HG03558 (cell line): Measurements from ENCODE around the gene KMT2E.

Experiments used
- ATAC-seq: cut with Tn5 transposase; IDR thresholded peaks from one replicate; pipeline ENCODE4 v1.9.1; 2021; ENCODE audit warnings: moderate number of reproducible peaks; ENCODE audit not compliant: unreplicated experiment; ENCODE audit errors: extremely low read depth

KMT2E gene

DNA sequence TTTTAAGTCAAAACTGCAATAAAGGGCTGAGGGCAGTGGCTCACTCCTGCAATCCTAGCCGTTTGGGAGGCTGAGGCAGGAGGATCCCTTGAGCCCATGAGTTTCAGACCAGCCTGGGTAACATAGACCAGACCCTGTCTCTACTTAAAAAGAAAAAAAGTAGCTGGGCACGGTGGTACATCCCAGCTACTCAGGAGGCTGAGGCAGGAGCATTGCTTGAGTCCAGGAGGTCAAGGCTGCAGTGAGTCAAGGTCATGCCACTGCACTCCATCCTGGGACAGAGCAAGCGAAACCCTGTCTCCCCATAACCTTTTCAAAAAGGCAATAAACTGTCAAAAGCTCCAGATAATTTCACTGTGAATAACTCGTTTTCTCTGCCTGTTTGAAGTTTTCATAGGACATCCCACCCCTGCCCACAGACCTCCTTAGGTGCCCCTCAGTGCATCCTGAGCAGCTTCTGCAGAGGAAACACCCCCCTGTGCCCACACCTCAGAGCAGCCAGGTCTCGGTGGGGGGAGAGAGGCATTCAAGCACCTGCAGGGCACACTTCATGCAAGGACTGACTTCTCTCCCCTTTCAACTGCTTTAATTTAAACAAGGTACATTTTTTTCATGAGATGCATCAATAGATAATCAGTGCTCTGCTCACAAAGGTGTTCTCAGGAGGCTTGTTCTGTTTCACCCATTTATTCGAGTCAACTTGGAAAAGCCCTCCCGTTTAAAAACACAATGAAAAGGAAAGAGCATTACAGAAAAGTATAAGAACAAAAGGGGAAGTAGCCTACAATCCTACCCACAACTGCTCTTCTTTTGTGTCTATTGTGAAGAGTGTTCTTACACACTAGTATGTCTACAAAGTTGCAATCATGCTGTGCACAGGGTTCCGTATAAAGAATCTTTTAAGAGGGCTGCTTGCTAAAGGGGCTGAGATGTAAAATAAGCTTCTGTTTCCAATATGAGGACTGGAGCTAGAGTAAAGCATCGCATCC is 104.9 kb downstream of the KMT2E start:
- no peak for ATAC-seq

DNA sequence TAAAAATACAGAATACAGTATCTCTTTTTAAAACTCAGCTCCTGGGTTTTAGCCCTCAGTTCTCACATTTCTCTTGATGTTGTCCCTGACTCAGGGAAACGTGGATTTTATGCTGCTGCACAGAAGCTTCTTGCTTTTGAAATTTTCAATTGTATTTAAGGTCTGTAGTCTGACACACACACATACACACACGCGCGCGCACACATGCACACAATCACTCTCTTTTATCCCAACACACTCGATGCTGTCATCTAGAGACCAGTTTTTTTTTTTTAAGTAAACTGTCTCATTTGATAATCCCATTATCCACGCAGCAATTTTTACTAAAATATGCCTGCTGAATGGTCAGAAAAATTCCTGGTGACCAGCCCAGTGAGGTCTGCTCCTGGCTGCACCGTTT is 108.6 kb downstream of the KMT2E start:
- ATAC-seq = no peak

DNA sequence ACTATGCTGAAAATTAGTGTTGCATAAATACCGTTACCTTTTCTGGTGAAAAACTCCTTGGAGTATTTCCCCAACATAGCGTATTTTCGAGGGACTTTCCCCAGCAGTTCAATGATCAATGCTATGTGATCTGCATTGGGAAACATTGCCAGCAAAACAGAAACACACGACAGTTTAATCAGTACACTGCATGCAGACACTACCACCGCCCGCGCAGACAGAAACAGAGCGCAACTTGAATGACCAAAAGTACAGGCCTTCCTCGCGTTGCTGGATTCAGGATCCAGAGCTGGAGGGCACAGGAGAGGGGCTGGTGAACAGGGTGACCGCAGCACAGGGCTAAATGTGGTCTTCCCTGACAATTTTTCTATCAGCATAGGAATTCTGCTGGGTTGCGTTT is 111.7 kb downstream of the KMT2E start:
- no peak for ATAC-seq

DNA sequence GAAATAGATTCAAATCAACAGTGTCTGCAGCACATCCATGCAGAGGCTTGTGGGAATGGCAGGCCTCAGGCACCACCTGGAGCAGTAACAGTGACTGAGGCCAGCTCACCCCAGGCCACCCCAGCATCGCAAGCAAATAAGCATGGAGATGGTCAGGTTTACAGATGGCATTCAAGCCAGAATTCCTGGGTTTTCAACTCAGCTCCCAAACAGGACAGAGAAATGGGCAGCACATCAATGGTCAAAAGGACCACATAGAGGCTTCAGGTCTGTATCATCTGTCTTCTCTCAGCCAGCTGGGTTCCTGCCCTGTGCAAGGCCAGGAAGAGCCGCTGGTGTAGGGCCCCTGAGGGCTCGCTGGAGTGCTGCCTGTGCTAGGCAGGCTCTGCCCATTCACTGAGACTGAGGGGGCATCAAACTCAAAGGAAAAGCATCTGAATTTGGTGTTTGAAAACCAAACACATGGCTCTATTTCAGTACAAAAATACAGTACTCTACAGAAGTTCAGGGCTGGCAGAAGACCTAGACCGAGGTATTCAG is 112.5 kb downstream of the KMT2E start:
- no peak for ATAC-seq

DNA sequence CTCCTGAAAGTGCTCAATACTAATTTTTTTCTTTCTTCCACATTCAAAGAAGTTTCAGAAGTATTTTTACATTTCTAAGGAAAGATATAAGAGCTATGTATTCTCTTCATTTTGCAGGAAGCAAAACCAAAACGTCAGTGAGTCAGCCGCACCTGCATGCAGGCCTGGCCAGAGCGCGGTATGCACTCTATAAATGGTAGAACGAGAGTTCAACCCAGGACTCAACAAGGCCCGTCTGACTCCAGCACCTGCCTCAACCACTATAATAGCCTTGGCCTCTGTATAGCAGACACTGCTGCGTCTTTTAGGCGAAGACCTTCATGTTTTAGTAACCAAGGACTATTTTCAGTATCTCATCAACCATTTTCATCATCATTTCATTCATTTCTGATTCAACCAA is 113.2 kb downstream of the KMT2E start:
- ATAC-seq = no peak

DNA sequence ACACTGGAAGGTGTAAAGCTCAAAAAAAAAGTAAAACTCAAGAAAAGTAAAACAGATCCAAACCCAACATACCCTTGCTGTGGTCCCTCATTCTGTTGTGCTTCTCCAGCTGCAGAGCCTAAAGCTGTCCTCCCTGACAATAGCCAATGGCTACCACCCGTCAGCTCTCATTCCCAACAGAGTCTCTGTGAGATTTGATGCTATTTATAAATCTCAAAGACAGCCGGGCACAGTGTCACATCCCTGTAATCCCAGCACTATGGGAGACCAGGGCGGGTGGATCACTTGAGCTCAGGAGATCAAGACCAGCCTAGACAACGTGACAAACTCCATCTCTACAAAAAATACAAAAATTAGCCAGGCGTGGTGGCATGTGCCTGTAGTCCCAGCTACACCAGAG is 116.0 kb downstream of the KMT2E start:
- ATAC-seq = no peak

DNA sequence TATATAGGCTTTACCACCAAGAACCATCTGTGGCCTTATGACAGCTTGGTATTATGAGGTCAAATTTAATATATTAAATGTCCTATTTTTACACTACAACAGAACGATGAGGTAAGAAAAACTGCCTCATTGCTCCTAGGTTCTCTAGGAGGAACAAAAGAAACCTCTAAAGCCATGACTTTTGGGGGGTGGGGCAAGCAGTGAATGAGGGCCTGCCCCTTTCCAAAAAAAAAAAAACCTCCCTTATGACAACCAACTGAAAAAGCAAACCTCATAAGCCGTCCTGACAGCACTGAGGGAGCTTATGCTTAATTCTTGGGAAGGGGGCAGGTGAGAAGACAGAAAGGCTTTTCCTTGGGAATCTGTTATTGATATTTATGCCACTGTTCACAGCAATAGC is 116.6 kb downstream of the KMT2E start:
- no peak for ATAC-seq

DNA sequence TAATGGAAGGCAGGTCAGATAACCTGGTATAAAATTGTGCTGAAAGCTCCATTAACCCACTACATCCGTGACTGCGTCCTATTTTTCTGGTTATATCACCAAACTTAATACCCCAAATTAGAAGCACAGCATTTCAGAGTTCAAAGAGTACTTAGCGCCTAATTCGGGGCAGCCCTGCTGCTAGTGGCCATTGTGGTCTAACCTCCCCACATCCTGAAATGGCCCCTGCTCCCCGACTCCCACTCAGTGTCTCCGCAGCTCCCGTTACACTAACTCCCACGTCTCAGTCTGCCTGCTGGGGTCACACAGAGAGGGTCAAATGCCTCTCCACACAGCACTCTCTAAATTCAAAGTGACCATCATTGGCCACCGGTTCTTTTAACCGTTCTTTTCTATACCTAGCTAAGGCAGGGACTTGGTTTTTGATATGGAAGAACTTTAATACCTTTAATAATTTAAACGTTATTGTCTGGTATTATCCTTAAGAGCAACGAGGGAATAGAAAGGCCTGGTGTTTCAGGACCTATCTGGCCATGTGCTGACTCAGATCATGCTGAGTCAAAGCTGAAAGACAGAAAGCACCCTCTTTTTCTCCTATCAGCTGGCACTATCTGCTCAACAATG is 117.1 kb downstream of the KMT2E start:
- no peak for ATAC-seq

DNA sequence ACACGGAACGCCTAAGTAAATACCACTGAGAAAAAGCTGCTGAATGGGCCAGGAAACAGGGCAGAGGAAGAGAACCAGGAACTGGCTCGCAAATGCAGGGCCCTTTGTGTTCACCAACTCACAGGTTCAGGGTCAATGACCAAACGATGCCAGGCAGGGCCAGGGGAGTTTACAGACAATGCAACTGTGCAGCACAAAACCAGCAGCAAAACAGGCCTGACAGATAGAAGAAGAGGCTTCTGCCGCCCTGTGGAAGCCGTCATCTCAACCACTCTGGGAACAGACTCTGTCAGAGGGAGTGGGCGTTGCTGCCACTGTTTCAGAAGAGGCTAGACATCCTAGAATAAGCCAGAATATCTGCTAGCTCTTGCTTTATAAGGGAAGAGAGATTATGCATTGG is 117.9 kb downstream of the KMT2E start:
- no peak for ATAC-seq

DNA sequence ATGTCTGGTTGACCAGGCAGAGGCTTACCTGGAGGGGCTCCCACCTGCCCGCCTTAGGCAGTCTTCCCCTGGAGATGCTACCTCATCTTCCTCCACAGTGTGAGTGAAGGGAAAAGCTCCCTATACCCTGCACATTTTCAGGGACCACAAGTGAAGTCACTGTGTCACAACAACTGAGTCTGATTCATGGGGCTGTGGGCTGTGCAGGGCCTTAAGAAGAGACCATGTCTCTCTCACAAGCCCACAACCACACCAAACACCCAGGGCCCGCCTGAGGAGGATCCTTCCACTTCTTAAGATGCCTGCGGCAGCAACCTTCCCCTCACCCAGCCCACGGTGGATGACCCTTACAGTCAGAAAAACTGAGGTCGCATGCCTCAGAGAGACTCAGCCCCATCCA is 118.3 kb downstream of the KMT2E start:
- ATAC-seq = no peak

DNA sequence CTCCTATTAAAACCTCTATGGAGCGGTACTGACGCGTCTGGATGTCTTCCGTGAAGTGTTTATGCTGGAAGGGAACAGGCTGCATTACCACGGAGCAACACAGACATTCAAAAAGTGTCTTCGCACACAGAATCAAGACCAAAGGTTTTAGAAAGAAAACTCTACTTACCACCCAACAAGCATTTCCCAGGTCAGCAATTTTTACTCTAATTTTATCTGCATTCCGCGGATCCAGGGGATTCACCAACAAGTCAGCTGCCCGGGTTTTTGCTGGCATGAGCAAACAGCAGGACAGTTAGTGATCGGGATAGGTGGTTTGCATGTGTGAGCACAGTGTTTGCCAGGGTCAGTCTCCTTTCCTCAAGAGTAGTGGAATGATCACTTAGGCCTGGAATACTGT is 118.8 kb downstream of the KMT2E start:
- no peak for ATAC-seq

DNA sequence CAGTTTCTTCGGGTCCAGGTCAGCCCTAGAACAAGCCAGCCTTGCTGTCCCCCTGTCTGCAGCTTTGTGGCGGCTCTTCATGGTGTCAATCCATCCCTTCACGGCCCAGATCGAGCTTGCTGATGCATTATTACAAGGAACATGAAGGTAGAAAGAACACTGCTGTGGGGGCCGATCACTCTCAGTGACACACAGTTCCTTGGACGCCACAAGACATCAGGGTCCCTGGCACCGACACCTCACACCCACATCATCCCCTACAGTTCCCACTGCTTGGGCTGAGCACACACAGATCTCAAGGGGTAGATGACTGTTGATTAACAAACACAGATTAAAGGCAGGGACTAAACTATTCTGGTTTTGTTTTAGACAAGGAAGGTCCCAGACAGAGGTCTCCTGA is 119.4 kb downstream of the KMT2E start:
- ATAC-seq = no peak

DNA sequence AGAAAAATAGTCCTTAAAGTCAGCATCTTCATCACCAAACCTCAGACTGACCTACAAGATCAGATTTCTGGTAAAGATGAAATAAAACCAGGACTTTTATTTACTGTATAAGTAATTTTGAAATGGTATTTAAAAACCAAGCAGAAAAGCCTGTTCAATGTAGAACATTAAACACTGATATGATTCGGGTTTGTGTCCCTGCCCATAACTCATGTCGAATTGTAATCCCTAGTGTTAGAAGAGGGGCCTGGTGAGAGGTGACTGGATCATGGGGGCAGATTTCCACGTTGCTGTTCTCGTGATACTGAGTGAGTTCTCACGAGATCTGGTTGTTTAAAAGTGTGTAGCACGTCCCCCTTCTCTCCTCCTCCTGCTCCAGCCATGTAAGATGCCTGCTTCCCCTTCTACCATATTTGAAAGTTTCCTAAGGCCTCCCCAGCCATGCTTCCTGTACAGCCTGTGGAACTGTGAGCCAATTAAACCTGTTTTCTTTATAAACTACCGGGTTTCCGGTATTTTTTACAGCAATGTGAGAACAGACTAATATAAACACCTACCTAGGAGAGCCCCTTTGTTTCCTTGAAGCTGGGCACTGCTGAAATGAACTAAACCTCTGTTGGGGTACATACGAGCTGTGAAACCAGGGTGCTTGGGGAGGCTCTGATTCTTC is 120.1 kb downstream of the KMT2E start:
- ATAC-seq = no peak

DNA sequence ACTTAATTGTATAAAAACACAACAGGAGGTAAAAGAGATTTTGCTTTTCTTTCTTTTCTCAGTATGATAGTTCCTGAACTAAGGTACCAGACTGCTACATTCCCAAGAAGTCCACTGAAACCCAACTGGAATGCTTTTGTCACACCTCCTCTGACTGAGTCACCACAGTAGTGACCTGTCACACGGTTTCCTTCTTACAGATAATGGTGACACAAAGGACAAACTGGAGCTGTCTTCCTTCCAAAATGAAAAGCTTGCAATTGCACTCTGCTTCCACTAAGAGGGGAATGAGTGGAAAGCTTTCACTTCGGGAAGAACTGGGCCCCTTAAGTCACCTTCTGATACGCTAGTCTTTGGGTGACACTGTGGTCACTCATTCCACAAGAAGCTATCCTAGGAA is 122.2 kb downstream of the KMT2E start:
- ATAC-seq = no peak

DNA sequence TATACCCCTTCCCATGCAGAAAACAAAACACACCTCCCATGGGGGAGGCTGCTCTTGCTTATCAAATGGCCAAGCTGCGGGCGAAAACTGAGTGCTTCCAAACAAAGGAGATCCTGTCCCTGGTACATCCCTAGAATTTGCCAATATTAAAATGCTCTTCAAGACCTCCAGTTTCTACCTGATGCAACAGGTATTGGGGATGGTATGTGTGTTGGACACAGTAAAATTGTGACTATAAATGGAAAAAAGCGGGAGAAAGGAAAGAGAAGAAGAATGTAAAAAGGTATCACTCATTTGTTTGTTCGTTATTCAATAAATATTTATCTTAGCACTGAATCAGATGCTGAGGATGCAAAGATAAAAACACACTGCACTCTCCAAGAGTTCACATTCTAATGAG is 123.9 kb downstream of the KMT2E start:
- ATAC-seq = no peak

DNA sequence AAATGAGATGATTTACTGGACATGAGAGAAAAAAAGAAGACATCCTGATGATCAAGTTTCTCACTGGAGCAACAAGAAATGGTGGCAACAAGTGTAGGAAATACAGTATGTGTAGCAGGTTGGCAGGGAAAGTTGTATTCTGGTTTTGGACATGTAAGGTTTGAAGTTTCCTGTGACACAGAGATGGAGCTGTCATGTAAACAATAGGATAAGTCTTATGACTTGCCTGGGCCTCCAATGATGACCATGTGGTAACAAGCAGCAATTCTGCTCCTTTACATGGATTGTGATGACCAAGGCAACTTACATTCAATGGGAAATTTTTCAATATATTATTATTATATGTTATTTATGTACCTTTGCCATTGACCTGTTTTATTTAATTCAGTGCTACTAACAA is 125.4 kb downstream of the KMT2E start:
- no peak for ATAC-seq

DNA sequence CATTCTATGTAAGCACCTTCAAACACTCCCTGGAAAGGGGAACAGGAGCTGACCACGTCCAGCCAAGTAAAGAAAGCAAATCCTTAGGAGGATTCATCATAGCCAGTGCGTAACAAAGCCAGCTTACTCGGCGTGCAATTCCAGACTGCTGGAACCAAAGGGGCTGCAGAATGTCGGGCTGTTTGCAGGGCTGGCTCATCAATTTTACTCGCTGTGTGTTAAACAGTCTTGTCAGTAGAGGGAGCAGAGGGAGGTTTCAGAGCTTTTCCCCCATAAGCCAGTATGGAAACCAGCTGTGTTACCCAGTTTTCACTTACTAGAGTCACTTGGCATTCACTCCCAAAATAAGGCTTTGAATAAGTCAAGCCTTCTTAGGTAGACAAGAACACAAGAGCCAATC is 127.1 kb downstream of the KMT2E start:
- no peak for ATAC-seq

DNA sequence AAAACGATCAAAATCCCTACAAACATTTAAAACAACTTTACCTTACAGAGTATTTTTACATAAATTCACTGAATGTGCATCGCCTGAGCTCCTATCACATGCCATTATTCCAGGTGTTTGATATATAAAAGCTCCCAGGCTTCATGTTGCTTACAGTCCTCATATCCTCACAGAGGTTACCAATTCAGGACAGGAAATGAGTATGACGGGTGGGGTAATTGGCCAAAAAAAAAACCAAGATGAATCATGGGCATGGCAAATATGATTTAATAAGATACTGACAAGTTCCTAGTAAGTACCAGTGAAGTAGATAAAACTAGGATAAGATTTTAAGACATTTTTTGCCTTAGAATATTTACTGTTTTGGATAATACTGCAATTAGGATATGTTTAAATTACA is 135.8 kb downstream of the KMT2E start:
- ATAC-seq = no peak

DNA sequence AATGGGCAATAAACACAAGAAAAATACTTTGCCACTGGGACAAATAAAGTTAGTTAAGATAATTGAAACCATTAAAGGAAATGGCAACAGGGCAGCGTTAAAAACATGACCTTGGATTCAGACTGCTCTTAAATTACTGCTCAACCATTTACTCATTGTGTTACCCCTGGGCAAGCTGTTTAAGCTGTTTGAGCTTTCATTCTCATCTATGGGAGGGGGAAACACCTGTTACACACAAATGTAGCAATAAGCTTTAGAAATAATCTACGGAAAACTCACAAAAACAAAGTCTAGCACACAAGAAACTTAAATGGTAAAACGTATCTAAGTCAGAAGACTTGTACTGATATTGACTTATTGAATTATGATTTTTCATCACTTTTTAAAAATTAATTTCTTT is 137.1 kb downstream of the KMT2E start:
- ATAC-seq = no peak

DNA sequence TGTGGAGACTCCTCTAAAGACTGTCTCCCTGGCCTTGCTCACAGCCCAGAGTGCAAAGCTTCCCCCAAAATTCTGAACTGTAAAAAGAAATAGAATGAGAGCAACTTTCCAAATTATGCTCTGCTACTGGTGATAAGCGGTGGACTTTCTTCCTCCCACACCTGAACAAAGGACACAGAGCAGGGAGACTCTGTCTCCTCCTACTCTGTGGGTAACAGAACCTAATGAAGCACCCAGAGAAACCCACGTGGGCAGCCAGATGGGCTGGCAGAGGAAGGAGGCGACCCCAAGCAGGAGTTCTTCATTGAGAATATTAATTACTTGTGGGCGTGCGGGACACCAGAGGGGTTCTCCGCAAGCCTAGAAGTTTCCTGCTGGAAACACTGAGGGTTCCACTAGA is 139.5 kb downstream of the KMT2E start:
- ATAC-seq = no peak

DNA sequence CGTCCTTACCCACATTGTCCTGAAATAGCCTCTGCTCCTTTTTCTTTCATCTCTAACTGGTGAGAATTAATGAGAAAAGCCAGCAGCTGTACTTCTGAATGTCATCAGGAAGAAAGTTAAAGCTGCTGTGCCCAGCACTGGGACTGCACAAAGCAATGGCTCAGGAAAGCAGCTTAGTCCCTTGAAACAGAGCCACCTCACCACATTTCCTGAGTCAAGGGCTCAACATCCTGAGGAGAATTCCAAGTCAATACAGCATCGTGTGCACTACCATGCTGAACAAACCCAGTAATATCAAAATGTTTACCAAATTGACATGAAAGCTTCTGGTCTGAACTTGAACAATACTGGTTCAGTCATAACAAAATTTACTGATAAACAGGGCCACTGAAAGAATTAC is 140.1 kb downstream of the KMT2E start:
- no peak for ATAC-seq
